ENCODE measurements around the gene UTP25. TPM values are rescaled to one million over a fixed set of nuclear protein-coding genes. Genes with fewer than 3 reads are reported as not detected.

Gene UTP25
- total and polyA plus RNA-seq, 2 of the 4 experiments (the other 2 are of a cell fraction), result 7.1 to 17.4 TPM

- DNase-seq (no peak), ATAC-seq (ENCODE audit: low read depth) (no peak)
- no peak overlapping the region for H4K8ac ChIP-seq (ENCODE audit: low read depth in 2 of 2, low read length in 2 of 2)
- no peak overlapping the region for H2BK5ac ChIP-seq (ENCODE audit: low read depth, low read length, poor library complexity, severe bottlenecking)
- H3K9me1 ChIP-seq (ENCODE audit: insufficient read depth, low read length), result 0 out of 2 replicates have a peak, but pooled peaks cover 3% of the 10 kb centered on the region
- no peak overlapping the region for H2AK9ac ChIP-seq (replicated peaks; ENCODE audit: low read depth, low read length, poor library complexity)
- H3K4ac ChIP-seq (ENCODE audit: low read depth, low read length), result no peak overlapping the region
- POLR2A ChIA-PET (ENCODE audit: unreplicated experiment), result no interaction called here
- intact Hi-C loops (cut with micrococcal nuclease) (no loop called here), dilution Hi-C loops (cut with HindIII; ENCODE audit: low sequenced_read_pairs, unreplicated experiment) (no loop called here), in situ Hi-C loops (cut with MboI; ENCODE audit: low sequenced_read_pairs) (no loop called here)
- H3K18ac ChIP-seq (ENCODE audit: low read depth, low read length), result no peak overlapping the region
- H3K4me2 ChIP-seq (ENCODE audit: low read depth, low read length), result no peak overlapping the region
- no peak for TF ChIP-seq CHD1 (IDR thresholded peaks at IDR 0.05; ENCODE audit: low read depth, low read length)
- TF ChIP-seq RCOR1 (IDR thresholded peaks at IDR 0.05; ENCODE audit: insufficient replicate concordance, low read length), result no peak
- TF ChIP-seq RFX5 (IDR thresholded peaks at IDR 0.05; ENCODE audit: low read depth, low read length), result no peak
- TF ChIP-seq USF2 (IDR thresholded peaks at IDR 0.05; ENCODE audit: low read depth, low read length), result no peak
- TF ChIP-seq MAZ (IDR thresholded peaks at IDR 0.05; ENCODE audit: borderline replicate concordance, low read depth, low read length), result no peak
- TF ChIP-seq SMC3 (IDR thresholded peaks at IDR 0.05; ENCODE audit: low read depth, low read length), result no peak
- no peak for TF ChIP-seq NFE2L2 (IDR thresholded peaks at IDR 0.05; ENCODE audit: low read depth, low read length)
- no peak overlapping the region for H3K9ac ChIP-seq (ENCODE audit: low read depth, low read length)
- BruUV-seq (replicated peaks), result no TSS peak
- H4K5ac ChIP-seq (ENCODE audit: low read depth, low read length), result no peak overlapping the region
- H3K79me1 ChIP-seq (ENCODE audit: low read depth in 1 of 2, low read length in 2 of 2), result peaks cover 0 to under 1% of the 10 kb centered on the region in 2 experiments; a peak in 1 of 4 replicates
- no peak overlapping the region for H2AFZ ChIP-seq (replicated peaks; ENCODE audit: low read length, poor library complexity)
- H3K56ac ChIP-seq (ENCODE audit: extremely low read depth, insufficient read depth, low read length), result no peak overlapping the region
- no peak overlapping the region for H2BK15ac ChIP-seq (ENCODE audit: low read depth, low read length)
- no peaks in the 10 kb centered on the region for H3K36me3 ChIP-seq (ENCODE audit: control insufficient read depth, insufficient read depth, low read length)
- H3K9me3 ChIP-seq (ENCODE audit: control insufficient read depth, insufficient read depth, low read length), result no peaks in the 10 kb centered on the region
- no peak overlapping the region for H2AK5ac ChIP-seq (ENCODE audit: low read depth, low read length)
- H2BK20ac ChIP-seq (ENCODE audit: low read depth, low read length), result no peak overlapping the region
- no peaks in the 10 kb centered on the region for H3K4me1 ChIP-seq (ENCODE audit: control insufficient read depth, insufficient read depth, low read length)
- H3K27ac ChIP-seq (ENCODE audit: insufficient read depth, low read length), result no peak overlapping the region
- no peak overlapping the region for H2BK120ac ChIP-seq (ENCODE audit: low read depth, low read length)
- H3K4me3 ChIP-seq (ENCODE audit: insufficient read depth, low read depth, low read length), result no peak overlapping the region
- H3K23ac ChIP-seq (ENCODE audit: low read depth, low read length), result no peak overlapping the region
- H3K27me3 ChIP-seq (ENCODE audit: control insufficient read depth, insufficient read depth, low read length), result peaks cover 3% of the 10 kb centered on the region; the same call in 1 of the 2 replicates
- 57% methylated on average over 1 of the region's 1 CpG; no CpG with 5 or more reads in 1 of the 2 experiments for WGBS, 2 experiments (ENCODE audit: extremely low coverage in 2 of 2, insufficient read length in 1 of 2)
- CTCF ChIA-PET, result no interaction called here
- no peak overlapping the region for H4K91ac ChIP-seq (ENCODE audit: insufficient read depth, low read depth, low read length)
- H4K20me1 ChIP-seq (ENCODE audit: insufficient read depth, low read length), result no peaks in the 10 kb centered on the region
- no peak overlapping the region for H3K14ac ChIP-seq (replicated peaks; ENCODE audit: low read depth, low read length)
These were observed 38.5 kb upstream of the UTP25 start for GRCh38 chr1:209789245-209789644.
